Smooth muscle cell (in vitro differentiated cells): ENCODE results near the gene MDGA2. TPM values are rescaled to one million over a fixed set of nuclear protein-coding genes. Genes with fewer than 3 reads are reported as not detected.

Source experiments
- DNase-seq: peaks from one replicate; lab custom pipeline; 2025; ENCODE audit not compliant: unreplicated experiment; lab: John Stamatoyannopoulos, UW
- H2AFZ ChIP-seq: fragments of 200-600 bp; sonication (generic); 2 replicates; pipeline ENCODE4 v1.6.0; 2016; ENCODE audit warnings: antibody characterized with exemption, low read depth, mild to moderate bottlenecking
- H3F3A ChIP-seq: fragments of 200-600 bp; sonication (generic); 2 replicates; pipeline ENCODE4 v1.6.0; 2017; ENCODE audit warnings: antibody characterized with exemption, low read depth
- H3K27ac ChIP-seq: fragments of 200-600 bp; sonication (generic); 2 replicates; pipeline ENCODE4 v1.5.1; 2016; ENCODE audit warnings: low read depth, mild to moderate bottlenecking
- H3K27me3 ChIP-seq: fragments of 200-600 bp; sonication (generic); 2 replicates; pipeline ENCODE4 v1.6.1; 2016; ENCODE audit warnings: low read depth, mild to moderate bottlenecking
- H3K36me3 ChIP-seq: fragments of 200-600 bp; sonication (generic); 2 replicates; pipeline ENCODE4 v1.5.1; 2016; ENCODE audit warnings: low read depth
- H3K4me1 ChIP-seq: fragments of 200-600 bp; sonication (generic); 2 replicates; pipeline ENCODE4 v1.5.1; 2016; ENCODE audit warnings: low read depth
- H3K4me2 ChIP-seq: fragments of 200-600 bp; sonication (generic); 2 replicates; pipeline ENCODE4 v1.6.0; 2016; ENCODE audit warnings: mild to moderate bottlenecking
- H3K4me3 ChIP-seq: fragments of 200-600 bp; sonication (generic); 2 replicates; pipeline ENCODE4 v1.5.1; 2016; ENCODE audit warnings: mild to moderate bottlenecking
- H3K79me2 ChIP-seq: fragments of 200-600 bp; sonication (generic); 2 replicates; pipeline ENCODE4 v1.6.0; 2016; ENCODE audit warnings: low read depth, mild to moderate bottlenecking
- H3K9ac ChIP-seq: fragments of 200-600 bp; sonication (generic); 2 replicates; pipeline ENCODE4 v1.6.0; 2016; ENCODE audit warnings: low read depth
- H3K9me3 ChIP-seq: fragments of 200-600 bp; sonication (generic); replicated peaks from 2 replicates; pipeline ENCODE4 v1.5.1; 2016; ENCODE audit warnings: low read depth
- H4K20me1 ChIP-seq: fragments of 200-600 bp; sonication (generic); 2 replicates; pipeline ENCODE4 v1.6.0; 2016; ENCODE audit warnings: low read depth
- CTCF ChIP-seq: fragments of 200-600 bp; sonication (generic); IDR thresholded peaks from 2 replicates; pipeline ENCODE4 v1.5.1; 2017; ENCODE audit warnings: borderline replicate concordance, mild to moderate bottlenecking, antibody characterized with exemption; ENCODE audit not compliant: insufficient read depth, poor library complexity, severe bottlenecking
- whole genome bisulfite sequencing: methylation state at CpG from one replicate; pipeline ENCODE4 v1.1.7; 2016; ENCODE audit warnings: low lambda C conversion rate; 5-methylcytosine and 5-hydroxymethylcytosine counted together
- polyA plus RNA-seq: library from polyadenylated mRNA; unstranded; fragments of >200 nt; fragmentation: Nextera tagmentation; extraction: Ambion mirVana; gene quantifications from 2 replicates; pipeline ENCODE4 v1.2.1, GENCODE V29; 2016
- total RNA-seq: library from RNA; depleted of rRNA; stranded (reverse); fragments of >200 nt; gene quantifications from 2 replicates; pipeline ENCODE4 v1.2.3, GENCODE V29; 2014

Gene MDGA2
- total and polyA plus RNA-seq, 2 experiments from 2014 or later, result 1.4 to 1.8 TPM

GRCh38 chr14:47454025-47454424 lies 221.4 kb downstream of the MDGA2 start:
- Histone ChIP-seq H2AFZ (no peak overlapping the region), H3F3A (no peaks in the 10 kb centered on the region)
- WGBS, result 84% methylated on average over 2 of the region's 2 CpGs

GRCh38 chr14:47447076-47447475 lies 228.3 kb downstream of the MDGA2 start:
- no peak for TF ChIP-seq CTCF
- H3F3A ChIP-seq, result no peaks in the 10 kb centered on the region
- H3K9me3 ChIP-seq, result no peaks in the 10 kb centered on the region
- no peak overlapping the region for H3K4me2 ChIP-seq
- H3K79me2 ChIP-seq, result no peaks in the 10 kb centered on the region
- H3K4me1 ChIP-seq, result no peaks in the 10 kb centered on the region
- no peak for DNase-seq
- no peak overlapping the region for H2AFZ ChIP-seq
- no peak overlapping the region for H3K9ac ChIP-seq
- H3K4me3 ChIP-seq, result no peak overlapping the region
- no peaks in the 10 kb centered on the region for H3K36me3 ChIP-seq
- WGBS, result 83% methylated on average over 3 of the region's 3 CpGs
- no peak overlapping the region for H3K27ac ChIP-seq
- H4K20me1 ChIP-seq, result no peaks in the 10 kb centered on the region
- no peaks in the 10 kb centered on the region for H3K27me3 ChIP-seq

More at GRCh38 chr14:47454025-47454424, 221.4 kb downstream of the MDGA2 start:
- no peak for DNase-seq
- Histone ChIP-seq H3K9me3 (no peaks in the 10 kb centered on the region), H3K27ac (no peak overlapping the region), H3K4me3 (no peak overlapping the region), H3K4me1 (no peaks in the 10 kb centered on the region), H3K79me2 (no peaks in the 10 kb centered on the region), H3K4me2 (no peak overlapping the region), H3K9ac (no peak overlapping the region), H3K36me3 (no peaks in the 10 kb centered on the region), H3K27me3 (no peaks in the 10 kb centered on the region), H4K20me1 (no peaks in the 10 kb centered on the region)
- TF ChIP-seq CTCF, result no peak

GRCh38 chr14:47442211-47442610 lies 233.2 kb downstream of the MDGA2 start:
- DNase-seq, result no peak
- H3K9me3 ChIP-seq, result no peaks in the 10 kb centered on the region

More at GRCh38 chr14:47442211-47442610, 233.2 kb downstream of the MDGA2 start:
- H2AFZ ChIP-seq, result no peak overlapping the region
- H3K4me3 ChIP-seq, result no peak overlapping the region
- no peaks in the 10 kb centered on the region for H3K27me3 ChIP-seq
- peak; percentile 46 for TF ChIP-seq CTCF
- no peak overlapping the region for H3K9ac ChIP-seq
- no peaks in the 10 kb centered on the region for H3K36me3 ChIP-seq
- H3K4me1 ChIP-seq, result peaks cover 10% of the 10 kb centered on the region
- H4K20me1 ChIP-seq, result no peaks in the 10 kb centered on the region
- no peaks in the 10 kb centered on the region for H3F3A ChIP-seq
- peak overlapping the region; percentile 36 for H3K27ac ChIP-seq
- no peaks in the 10 kb centered on the region for H3K79me2 ChIP-seq
- no peak overlapping the region for H3K4me2 ChIP-seq
